ENCODE results near the gene EPHA1. TPM values are rescaled to one million over a fixed set of nuclear protein-coding genes. Genes with fewer than 3 reads are reported as not detected.

The EPHA1 gene
- total RNA-seq, 1 experiment from 2014 or later, result 1.2 TPM

- ChIA-PET POLR2A (ENCODE audit: low non-redundant PET) (no interaction called here), CTCF (no interaction called here)
- BruUV-seq (replicated peaks), result no TSS peak
- intact Hi-C loops (cut with micrococcal nuclease; ENCODE audit: unreplicated experiment), result no loop called here
- no peaks in the 10 kb centered on the region for H3K36me3 ChIP-seq (ENCODE audit: insufficient read depth, low read length, poor library complexity, severe bottlenecking)
- H3K27ac ChIP-seq (ENCODE audit: low read depth, low read length, poor library complexity, severe bottlenecking), result no peak overlapping the region
- H3K4me1 ChIP-seq (ENCODE audit: insufficient read depth, low read length, poor library complexity, severe bottlenecking), result no peaks in the 10 kb centered on the region
- H3K27me3 ChIP-seq (replicated peaks; ENCODE audit: insufficient read depth, low read depth, low read length, poor library complexity), result peaks cover 1% of the 10 kb centered on the region
- DNase-seq (ENCODE audit: low spot score), result no peak
- no peak overlapping the region for H3K4me3 ChIP-seq (ENCODE audit: low read depth, low read length, poor library complexity, severe bottlenecking)
- TF ChIP-seq EZH2 (IDR thresholded peaks at IDR 0.05; ENCODE audit: borderline replicate concordance, low read depth, low read length, poor library complexity, severe bottlenecking) (no peak), CTCF (conservative IDR thresholded peaks at IDR 0.05; ENCODE audit: low read depth, low read length) (no peak)
- H3K9me3 ChIP-seq (ENCODE audit: low read depth, low read length, poor library complexity, severe bottlenecking), result no peaks in the 10 kb centered on the region
Observed at GRCh38 chr7:143354965-143355364, 53.7 kb downstream of the EPHA1 start.

GRCh38 chr7:143354376-143354775 is 54.3 kb downstream of the EPHA1 start:
- ChIA-PET POLR2A (ENCODE audit: low non-redundant PET) (no interaction called here), CTCF (no interaction called here)
- TF ChIP-seq EZH2 (IDR thresholded peaks at IDR 0.05; ENCODE audit: borderline replicate concordance, low read depth, low read length, poor library complexity, severe bottlenecking) (no peak), CTCF (conservative IDR thresholded peaks at IDR 0.05; ENCODE audit: low read depth, low read length) (no peak)
- no peak for DNase-seq (ENCODE audit: low spot score)
- intact Hi-C loops (cut with micrococcal nuclease; ENCODE audit: unreplicated experiment), result no loop called here
- no peaks in the 10 kb centered on the region for H3K36me3 ChIP-seq (ENCODE audit: insufficient read depth, low read length, poor library complexity, severe bottlenecking)
- H3K27me3 ChIP-seq (replicated peaks; ENCODE audit: insufficient read depth, low read depth, low read length, poor library complexity), result peaks cover 4% of the 10 kb centered on the region
- no peaks in the 10 kb centered on the region for H3K9me3 ChIP-seq (ENCODE audit: low read depth, low read length, poor library complexity, severe bottlenecking)
- H3K4me1 ChIP-seq (ENCODE audit: insufficient read depth, low read length, poor library complexity, severe bottlenecking), result no peaks in the 10 kb centered on the region
- no peak overlapping the region for H3K4me3 ChIP-seq (ENCODE audit: low read depth, low read length, poor library complexity, severe bottlenecking)
- no peak overlapping the region for H3K27ac ChIP-seq (ENCODE audit: low read depth, low read length, poor library complexity, severe bottlenecking)
- no TSS peak for BruUV-seq (replicated peaks)

DNA sequence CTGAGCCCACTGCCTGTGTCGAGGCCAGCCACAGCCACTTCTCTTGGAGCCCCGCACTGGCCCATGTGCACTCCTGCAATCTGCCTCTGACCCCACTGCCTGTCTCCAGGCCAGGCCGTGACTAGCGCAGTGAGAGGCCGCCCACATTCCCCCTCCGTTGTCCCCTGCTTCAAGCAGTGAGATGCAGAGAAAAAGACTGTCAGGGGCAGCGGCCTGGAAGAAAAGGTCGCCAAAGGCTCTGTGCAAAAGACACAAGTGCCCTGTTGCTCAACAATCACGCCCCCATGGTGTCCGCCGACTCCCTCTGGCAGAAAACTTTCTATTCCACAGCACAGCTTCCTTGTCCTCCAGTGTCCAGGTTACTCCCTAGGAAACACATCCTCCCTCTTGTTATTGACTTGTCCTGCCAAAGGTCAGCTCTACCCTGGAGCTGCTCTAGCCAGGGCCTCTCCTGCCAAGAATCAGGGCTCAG is 56.1 kb downstream of the EPHA1 start:
- Histone ChIP-seq H3K9me3 (ENCODE audit: low read depth, low read length, poor library complexity, severe bottlenecking) (no peaks in the 10 kb centered on the region), H3K36me3 (ENCODE audit: insufficient read depth, low read length, poor library complexity, severe bottlenecking) (no peaks in the 10 kb centered on the region), H3K27me3 (replicated peaks; ENCODE audit: insufficient read depth, low read depth, low read length, poor library complexity) (peaks cover 10% of the 10 kb centered on the region), H3K4me1 (ENCODE audit: insufficient read depth, low read length, poor library complexity, severe bottlenecking) (no peaks in the 10 kb centered on the region), H3K27ac (ENCODE audit: low read depth, low read length, poor library complexity, severe bottlenecking) (no peak overlapping the region), H3K4me3 (ENCODE audit: low read depth, low read length, poor library complexity, severe bottlenecking) (no peak overlapping the region)
- TF ChIP-seq EZH2 (IDR thresholded peaks at IDR 0.05; ENCODE audit: borderline replicate concordance, low read depth, low read length, poor library complexity, severe bottlenecking), result no peak
- CTCF ChIA-PET, result no interaction called here
- no peak for DNase-seq (ENCODE audit: low spot score)
- intact Hi-C loops (cut with micrococcal nuclease; ENCODE audit: unreplicated experiment), result no loop called here
- no TSS peak for BruUV-seq (replicated peaks)
- POLR2A ChIA-PET (ENCODE audit: low non-redundant PET), result no interaction called here

- no peak overlapping the region for H3K4me3 ChIP-seq (ENCODE audit: low read depth, low read length, poor library complexity, severe bottlenecking)
- ChIA-PET CTCF (no interaction called here), POLR2A (ENCODE audit: low non-redundant PET) (no interaction called here)
- no peaks in the 10 kb centered on the region for H3K9me3 ChIP-seq (ENCODE audit: low read depth, low read length, poor library complexity, severe bottlenecking)
- no peak for DNase-seq (ENCODE audit: low spot score)
- TF ChIP-seq CTCF (conservative IDR thresholded peaks at IDR 0.05; ENCODE audit: low read depth, low read length), result no peak
- H3K27ac ChIP-seq (ENCODE audit: low read depth, low read length, poor library complexity, severe bottlenecking), result no peak overlapping the region
- intact Hi-C loops (cut with micrococcal nuclease; ENCODE audit: unreplicated experiment), result no loop called here
- no peaks in the 10 kb centered on the region for H3K36me3 ChIP-seq (ENCODE audit: insufficient read depth, low read length, poor library complexity, severe bottlenecking)
- BruUV-seq (replicated peaks), result no TSS peak
- peaks cover 16% of the 10 kb centered on the region for H3K27me3 ChIP-seq (replicated peaks; ENCODE audit: insufficient read depth, low read depth, low read length, poor library complexity)
- no peaks in the 10 kb centered on the region for H3K4me1 ChIP-seq (ENCODE audit: insufficient read depth, low read length, poor library complexity, severe bottlenecking)
Observed at GRCh38 chr7:143351574-143351973, 57.1 kb downstream of the EPHA1 start.

All from A673 (cell line).